Neutrophil (primary cell): Measurements from ENCODE around the gene MYL6.
"Not testable (repeated sequence)": the region's sequence is repeated elsewhere in the genome, so short reads cannot be mapped to it uniquely, and the experiment has no call there.

ENCODE experiments used
- H3K27ac ChIP-seq: fragments of 200-600 bp; sonication (generic); 2 replicates; pipeline ENCODE4 v1.5.1; 2016; ENCODE audit warnings: mild to moderate bottlenecking, moderate library complexity
- H3K27me3 ChIP-seq: fragments of 200-600 bp; sonication (generic); 2 replicates; pipeline ENCODE4 v1.6.0; 2016; ENCODE audit warnings: mild to moderate bottlenecking
- H3K36me3 ChIP-seq: fragments of 200-600 bp; sonication (generic); 2 replicates; pipeline ENCODE4 v1.5.1; 2017
- H3K4me1 ChIP-seq, 2 experiments: fragments of 200-600 bp in 1 of 2; sonication (generic) in 1 of 2; 1 replicate in 1 of 2; 2 replicates in 1 of 2; pipeline versions ENCODE4 v1.5.1 to v1.6.1; 2013 to 2016; ENCODE audit warnings: low read depth in 1 of 2, low read length in 1 of 2, mild to moderate bottlenecking in 1 of 2, moderate library complexity in 1 of 2; ENCODE audit not compliant: control insufficient read depth in 1 of 2, insufficient read depth in 1 of 2
- H3K4me3 ChIP-seq, 2 experiments: fragments of 200-600 bp in 1 of 2; sonication (generic) in 1 of 2; 1 replicate in 1 of 2; 2 replicates in 1 of 2; pipeline ENCODE4 v1.5.1; 2013 to 2016; ENCODE audit warnings: low read depth in 1 of 2, low read length in 1 of 2, mild to moderate bottlenecking in 1 of 2, moderate library complexity in 1 of 2
- H3K9me3 ChIP-seq: fragments of 200-600 bp; sonication (generic); 2 replicates; pipeline ENCODE4 v1.5.1; 2016
- TF ChIP-seq, protein P1 (sequence below): fragments of 200-600 bp; sonication (generic); IDR thresholded peaks from 2 replicates; pipeline ENCODE4 v1.5.1; 2016; ENCODE audit warnings: antibody characterized with exemption

Gene MYL6

DNA sequence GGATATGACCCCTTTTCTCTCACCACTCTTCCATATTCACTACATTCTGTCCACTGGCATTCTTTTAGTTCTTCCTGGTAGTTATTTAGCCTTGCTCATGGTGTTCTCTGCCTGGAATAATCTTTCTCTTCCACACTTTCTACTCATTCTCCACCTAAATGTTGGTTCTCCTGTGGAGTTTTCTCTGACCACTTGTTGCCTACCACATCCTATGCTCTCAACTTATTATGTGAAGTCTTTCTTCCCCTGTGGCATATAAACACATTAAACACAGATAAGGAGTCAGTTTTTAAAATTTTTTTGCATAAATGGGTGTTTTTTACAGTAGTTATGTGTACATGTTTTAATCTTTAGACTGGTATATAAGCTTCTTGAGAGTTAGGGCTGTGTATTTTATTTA is 34.4 kb downstream of the MYL6 start:
- Histone ChIP-seq H3K4me1 (peaks cover 26% of the 10 kb centered on the region in 2 experiments), H3K27me3 (no peaks in the 10 kb centered on the region), H3K36me3 (no peaks in the 10 kb centered on the region), H3K27ac (no peak overlapping the region), H3K9me3 (no peaks in the 10 kb centered on the region), H3K4me3 (no peak overlapping the region)
- TF ChIP-seq, protein P1, sequence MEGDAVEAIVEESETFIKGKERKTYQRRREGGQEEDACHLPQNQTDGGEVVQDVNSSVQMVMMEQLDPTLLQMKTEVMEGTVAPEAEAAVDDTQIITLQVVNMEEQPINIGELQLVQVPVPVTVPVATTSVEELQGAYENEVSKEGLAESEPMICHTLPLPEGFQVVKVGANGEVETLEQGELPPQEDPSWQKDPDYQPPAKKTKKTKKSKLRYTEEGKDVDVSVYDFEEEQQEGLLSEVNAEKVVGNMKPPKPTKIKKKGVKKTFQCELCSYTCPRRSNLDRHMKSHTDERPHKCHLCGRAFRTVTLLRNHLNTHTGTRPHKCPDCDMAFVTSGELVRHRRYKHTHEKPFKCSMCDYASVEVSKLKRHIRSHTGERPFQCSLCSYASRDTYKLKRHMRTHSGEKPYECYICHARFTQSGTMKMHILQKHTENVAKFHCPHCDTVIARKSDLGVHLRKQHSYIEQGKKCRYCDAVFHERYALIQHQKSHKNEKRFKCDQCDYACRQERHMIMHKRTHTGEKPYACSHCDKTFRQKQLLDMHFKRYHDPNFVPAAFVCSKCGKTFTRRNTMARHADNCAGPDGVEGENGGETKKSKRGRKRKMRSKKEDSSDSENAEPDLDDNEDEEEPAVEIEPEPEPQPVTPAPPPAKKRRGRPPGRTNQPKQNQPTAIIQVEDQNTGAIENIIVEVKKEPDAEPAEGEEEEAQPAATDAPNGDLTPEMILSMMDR, result no peak

DNA sequence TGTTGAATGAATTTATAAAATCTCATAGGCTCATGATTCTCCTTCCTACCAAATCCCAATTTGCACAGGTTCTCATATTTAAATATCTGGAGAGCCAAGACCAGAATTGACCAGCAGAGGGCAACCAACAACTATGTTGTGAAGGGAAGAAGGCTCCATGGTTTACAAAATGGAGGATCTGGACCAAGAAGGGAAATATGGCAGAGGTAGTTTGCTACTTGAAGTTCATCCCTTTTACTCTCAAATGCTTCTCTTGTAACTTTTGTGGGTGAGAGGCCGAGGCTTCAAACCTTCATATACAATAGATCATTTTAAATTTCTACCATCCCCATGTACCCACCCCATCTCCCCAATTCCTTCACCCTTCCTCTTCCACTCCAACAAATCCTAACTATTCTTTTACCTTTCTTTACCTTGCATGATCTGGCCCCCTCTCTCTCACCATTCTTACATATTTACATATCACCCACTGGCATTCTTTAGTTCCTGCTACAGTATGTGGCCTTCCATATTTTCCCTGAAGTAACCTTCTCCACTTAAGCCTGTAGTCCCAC is 34.9 kb downstream of the MYL6 start:
- no peaks in the 10 kb centered on the region for H3K27me3 ChIP-seq
- TF ChIP-seq, protein P1, result peak; percentile 86
- H3K36me3 ChIP-seq, result no peaks in the 10 kb centered on the region
- peaks cover 21% of the 10 kb centered on the region in 2 experiments for H3K4me1 ChIP-seq
- H3K9me3 ChIP-seq, result no peaks in the 10 kb centered on the region
- H3K27ac ChIP-seq, result no peak overlapping the region
- no peak overlapping the region for H3K4me3 ChIP-seq

DNA sequence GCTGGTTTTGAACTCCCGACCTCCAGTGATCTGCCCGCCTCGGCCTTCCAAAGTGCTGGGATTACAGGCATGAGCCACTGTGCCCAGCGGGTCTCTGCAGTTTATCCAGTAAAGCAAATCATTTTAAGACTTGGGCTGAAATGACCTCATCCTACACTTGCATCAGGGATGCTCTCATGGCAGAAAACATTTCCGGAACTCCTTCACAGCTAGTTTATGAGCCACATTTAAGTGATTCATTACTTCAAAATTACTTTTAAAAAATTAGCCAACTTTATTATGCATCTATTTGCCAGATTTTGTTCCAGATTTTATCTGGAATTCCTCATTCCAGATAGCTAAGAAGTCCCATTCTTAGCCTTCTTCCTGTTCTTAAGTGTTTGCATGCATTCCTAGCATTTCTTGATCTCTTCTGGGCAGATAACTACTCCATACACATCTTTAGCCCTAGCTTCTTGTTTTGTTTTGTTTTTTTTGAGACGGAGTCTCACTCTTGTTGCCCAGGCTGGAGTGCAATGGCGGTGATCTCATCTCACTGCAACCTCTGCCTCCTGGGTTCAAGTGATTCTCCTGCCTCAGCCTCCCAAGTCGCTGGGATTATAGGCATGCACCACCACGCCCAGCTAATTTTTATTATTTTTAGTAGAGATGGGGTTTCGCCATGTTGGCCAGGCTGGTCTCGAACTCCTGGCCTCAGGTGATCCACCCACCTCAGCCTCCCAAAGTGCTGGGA is 38.8 kb downstream of the MYL6 start:
- H3K27ac ChIP-seq, H3K27me3 ChIP-seq: not testable (repeated sequence)

DNA sequence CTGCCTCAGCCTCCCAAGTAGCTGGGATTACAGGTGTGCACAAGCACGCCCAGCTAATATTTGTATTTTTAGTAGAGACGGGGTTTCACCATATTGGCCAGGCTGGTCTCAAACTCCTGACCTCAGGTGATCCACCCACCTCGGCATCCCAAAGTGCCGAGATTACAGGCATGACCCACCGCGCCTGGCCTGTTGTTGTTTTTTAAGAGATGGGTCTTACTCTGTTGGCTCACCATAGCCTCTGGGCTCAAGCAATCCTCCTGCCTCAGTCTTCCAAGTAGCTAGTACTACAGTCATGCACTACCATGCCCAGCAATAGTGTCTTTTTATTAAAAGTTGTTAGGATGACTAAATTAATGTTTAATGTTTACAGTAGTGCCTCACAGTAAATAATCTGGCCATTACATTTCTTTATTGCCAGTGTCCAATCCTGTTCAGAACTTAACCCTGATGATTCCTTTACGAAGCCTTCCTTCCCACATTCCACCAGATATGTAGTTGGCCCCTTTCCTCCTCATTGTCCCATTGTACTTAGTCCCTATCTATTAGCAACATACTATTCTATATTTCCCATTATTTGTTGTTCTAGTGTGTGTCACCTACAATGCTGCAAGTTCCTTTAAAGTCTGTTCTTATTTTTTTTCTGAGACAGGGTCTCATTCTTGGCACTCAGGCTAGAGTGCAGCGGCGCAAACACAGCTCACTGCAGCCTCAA is 39.9 kb downstream of the MYL6 start:
- Histone ChIP-seq H3K4me1 (no peaks in the 10 kb centered on the region), H3K36me3 (no peaks in the 10 kb centered on the region), H3K4me3 (no peak overlapping the region), H3K27me3 (no peaks in the 10 kb centered on the region), H3K9me3 (no peaks in the 10 kb centered on the region), H3K27ac (no peak overlapping the region)
- TF ChIP-seq, protein P1, result no peak

More for the DNA sequence above, 38.8 kb downstream of the MYL6 start:
- H3K9me3 ChIP-seq, H3K36me3 ChIP-seq, H3K4me3 ChIP-seq, H3K4me1 ChIP-seq: not testable (repeated sequence)

DNA sequence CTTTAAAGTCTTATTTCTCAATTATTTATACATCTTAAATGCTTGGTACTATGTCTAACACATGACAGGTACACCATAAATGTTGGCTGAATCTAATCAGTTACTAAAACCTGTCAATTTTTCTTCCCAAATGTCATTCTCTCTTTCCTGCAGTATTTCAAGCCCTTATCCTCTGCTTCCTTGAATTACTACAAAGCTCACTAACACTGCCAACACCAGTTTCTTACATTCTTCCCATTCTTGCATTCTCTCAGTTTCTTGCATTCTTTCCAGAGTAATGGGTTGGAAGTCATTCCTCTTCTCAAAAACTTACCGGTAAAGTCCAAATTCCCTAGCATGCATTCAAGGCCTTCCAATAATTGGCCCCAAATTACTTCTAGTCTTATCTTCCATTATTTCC is 40.7 kb downstream of the MYL6 start:
- Histone ChIP-seq H3K9me3 (no peaks in the 10 kb centered on the region), H3K4me1 (no peaks in the 10 kb centered on the region), H3K27ac (no peak overlapping the region), H3K27me3 (no peaks in the 10 kb centered on the region), H3K36me3 (peaks cover 1% of the 10 kb centered on the region), H3K4me3 (no peak overlapping the region)
- TF ChIP-seq, protein P1, result no peak

DNA sequence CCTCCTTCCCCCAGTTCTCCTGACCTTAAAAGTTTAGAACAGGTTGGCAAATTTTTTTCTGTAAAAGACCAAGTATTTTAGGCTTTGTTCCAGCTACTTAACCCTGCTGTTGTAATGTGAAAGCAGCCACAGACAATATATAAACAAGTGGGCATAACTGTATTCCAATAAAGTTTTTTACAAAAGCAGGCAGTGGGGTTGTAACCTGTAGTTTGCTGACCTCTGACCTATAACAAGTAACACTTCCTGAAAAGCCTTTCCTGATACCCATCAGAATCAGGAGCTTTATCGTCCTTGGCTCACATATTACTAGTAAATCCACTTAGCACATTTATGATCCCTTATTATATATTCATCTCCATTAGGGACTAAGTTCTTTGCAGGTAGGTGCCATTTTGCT is 44.2 kb downstream of the MYL6 start:
- Histone ChIP-seq H3K9me3 (no peaks in the 10 kb centered on the region), H3K4me3 (no peak overlapping the region), H3K27ac (peak overlapping the region; percentile 27), H3K27me3 (no peaks in the 10 kb centered on the region), H3K36me3 (peaks cover 34% of the 10 kb centered on the region), H3K4me1 (no peaks in the 10 kb centered on the region)
- TF ChIP-seq, protein P1, result no peak
